ENCODE results near the gene FOXN3.

FOXN3 gene

DNA sequence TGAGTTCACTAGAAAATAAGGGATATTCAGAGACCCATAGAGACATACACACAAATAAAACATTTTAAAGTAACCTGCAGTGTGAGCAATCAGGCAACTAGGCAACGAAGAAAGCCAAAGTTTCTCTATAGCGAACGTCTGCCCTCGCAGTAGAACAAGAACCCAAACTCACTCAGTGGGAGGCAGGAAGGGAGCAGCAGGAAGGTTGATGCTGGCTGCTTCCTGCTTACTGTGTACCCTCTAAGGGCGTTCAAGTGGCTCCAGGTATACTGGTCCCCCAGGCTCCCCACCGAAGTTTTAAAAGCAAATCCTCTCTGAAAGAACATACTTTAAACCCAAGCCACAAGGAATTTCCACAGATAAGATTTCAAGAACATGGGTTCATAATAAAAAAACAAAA, 249.3 kb downstream of the FOXN3 start:
- TF ChIP-seq, protein P1, sequence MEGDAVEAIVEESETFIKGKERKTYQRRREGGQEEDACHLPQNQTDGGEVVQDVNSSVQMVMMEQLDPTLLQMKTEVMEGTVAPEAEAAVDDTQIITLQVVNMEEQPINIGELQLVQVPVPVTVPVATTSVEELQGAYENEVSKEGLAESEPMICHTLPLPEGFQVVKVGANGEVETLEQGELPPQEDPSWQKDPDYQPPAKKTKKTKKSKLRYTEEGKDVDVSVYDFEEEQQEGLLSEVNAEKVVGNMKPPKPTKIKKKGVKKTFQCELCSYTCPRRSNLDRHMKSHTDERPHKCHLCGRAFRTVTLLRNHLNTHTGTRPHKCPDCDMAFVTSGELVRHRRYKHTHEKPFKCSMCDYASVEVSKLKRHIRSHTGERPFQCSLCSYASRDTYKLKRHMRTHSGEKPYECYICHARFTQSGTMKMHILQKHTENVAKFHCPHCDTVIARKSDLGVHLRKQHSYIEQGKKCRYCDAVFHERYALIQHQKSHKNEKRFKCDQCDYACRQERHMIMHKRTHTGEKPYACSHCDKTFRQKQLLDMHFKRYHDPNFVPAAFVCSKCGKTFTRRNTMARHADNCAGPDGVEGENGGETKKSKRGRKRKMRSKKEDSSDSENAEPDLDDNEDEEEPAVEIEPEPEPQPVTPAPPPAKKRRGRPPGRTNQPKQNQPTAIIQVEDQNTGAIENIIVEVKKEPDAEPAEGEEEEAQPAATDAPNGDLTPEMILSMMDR (conservative IDR thresholded peaks at IDR 0.05; ENCODE audit: low read depth): no peak
- no peak for DNase-seq (ENCODE audit: low spot score)
- CTCF ChIA-PET: no interaction called here
- no peak overlapping the region for H3K27ac ChIP-seq
- POLR2A ChIA-PET (ENCODE audit: low non-redundant PET): no interaction called here

DNA sequence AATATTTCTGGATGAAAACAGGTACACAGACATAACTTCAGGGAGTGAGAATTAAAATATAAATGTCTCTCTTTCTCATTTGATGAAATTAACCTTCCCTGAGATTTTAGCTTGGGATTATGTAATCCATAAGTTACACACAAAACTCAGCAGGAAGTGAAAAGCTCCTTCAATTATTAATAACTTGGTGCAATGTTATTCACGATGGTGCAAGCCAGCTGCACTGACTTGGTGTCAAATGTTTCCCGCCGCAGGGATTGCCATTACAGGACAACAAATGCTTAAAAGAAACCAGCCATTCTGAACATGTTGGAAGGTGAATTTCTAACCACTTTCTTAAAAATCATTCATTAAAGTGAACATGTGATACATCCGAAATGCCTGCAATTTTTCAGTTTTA, 250.4 kb downstream of the FOXN3 start:
- POLR2A ChIA-PET (ENCODE audit: low non-redundant PET): no interaction called here
- TF ChIP-seq, protein P1 (conservative IDR thresholded peaks at IDR 0.05; ENCODE audit: low read depth): no peak
- DNase-seq (ENCODE audit: low spot score): no peak
- CTCF ChIA-PET: interaction anchor here (0.6 to 0.9 kb wide), 3 partner anchors 10 to 254 kb away, joined by 3 read pairs; no protein-coding TSS in a partner anchor
- no peak overlapping the region for H3K27ac ChIP-seq

DNA sequence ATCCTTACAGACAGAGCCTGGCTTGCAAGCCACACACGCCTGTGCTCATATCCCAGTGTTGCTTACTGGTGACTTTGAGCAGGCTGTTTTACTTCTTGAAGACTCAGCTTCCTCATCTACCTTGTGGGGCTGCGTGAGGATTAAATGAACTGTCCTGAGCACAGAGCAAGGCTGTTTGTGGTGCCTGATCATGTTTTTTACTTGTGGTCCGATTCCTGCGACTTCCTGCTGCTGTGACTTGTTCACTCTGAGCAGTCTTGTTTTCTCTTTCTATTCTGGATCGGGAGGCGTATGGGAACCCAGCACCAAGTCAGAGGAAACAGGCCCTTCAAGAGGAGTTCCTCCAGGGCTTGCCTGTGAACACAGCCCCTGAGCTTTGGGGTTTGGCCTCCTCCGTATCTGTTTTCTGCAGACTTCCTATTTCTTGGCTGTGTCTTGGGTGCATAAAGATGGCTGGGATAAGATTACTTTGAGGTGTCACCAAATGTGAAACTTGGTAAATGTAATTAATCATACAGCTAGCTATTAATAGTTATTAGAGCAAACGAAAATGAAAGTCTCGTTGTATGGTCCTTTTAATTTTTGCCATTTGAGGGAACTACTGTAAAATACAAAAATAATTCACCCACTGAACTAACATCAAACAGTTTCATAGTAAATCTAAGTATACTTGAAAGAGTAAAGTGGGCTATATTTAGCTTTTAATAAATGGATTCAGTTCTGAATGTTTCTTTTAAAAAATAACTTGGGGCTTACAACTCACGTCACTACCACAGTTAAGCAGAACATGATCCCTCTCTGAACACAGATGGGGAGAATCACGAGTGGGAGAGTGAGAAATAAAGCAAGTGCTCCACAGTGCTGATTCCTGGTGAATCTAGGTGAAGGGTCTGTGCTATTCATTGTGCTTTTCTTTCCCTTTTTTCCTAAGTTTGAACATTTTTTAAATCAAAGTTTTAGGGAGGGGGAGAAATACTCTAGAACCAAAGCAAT, 251.5 kb downstream of the FOXN3 start:
- no peak overlapping the region for H3K27ac ChIP-seq
- DNase-seq (ENCODE audit: low spot score): no peak
- ChIA-PET CTCF (interaction anchor here (0.6 to 0.9 kb wide), 3 partner anchors 11 to 255 kb away, joined by 3 read pairs; no protein-coding TSS in a partner anchor), POLR2A (ENCODE audit: low non-redundant PET) (no interaction called here)
- TF ChIP-seq, protein P1 (conservative IDR thresholded peaks at IDR 0.05; ENCODE audit: low read depth): no peak

DNA sequence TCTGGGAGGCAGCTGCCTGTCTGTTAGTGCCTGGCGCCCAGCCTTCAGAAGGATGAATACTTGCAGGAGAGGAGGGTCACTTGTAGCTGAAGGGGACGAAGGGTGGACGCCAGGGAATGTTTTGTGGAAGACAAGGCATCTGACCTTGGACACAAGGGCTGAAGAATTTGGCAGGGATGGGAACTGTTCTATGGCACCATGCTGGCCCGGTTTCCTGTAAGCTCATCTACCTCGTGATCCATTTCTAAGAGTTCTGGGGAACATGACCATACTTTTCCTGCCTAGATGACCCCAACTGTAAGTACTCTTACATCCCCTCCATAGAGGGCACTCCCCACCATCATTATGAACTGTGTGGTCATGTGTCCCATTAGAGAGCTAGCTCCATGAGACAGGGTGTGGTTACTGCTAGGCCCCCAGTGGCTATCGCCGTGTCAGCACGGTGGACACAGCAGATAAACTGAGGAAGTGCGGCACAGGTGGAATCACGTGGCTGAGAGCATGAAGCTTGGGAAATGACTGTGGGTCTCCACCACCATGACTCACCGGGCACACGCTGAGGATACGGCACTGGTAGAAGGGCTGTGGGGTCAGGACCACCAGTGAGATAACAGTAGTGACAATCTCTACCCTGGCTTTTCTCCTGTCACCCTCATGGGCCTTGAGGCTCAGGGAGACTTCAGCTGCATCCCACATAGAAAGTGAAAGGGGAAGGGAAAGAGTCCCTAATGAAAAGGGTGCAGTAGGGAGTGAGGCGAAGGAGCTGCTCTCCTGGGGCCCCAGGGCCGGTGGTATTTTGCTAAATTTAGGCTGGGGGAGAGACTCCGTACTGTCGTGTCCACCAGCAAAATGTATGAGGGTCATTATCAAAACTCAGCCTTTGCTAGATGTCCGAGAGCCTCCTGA, 252.6 kb downstream of the FOXN3 start:
- ChIA-PET CTCF (no interaction called here), POLR2A (ENCODE audit: low non-redundant PET) (no interaction called here)
- TF ChIP-seq, protein P1 (conservative IDR thresholded peaks at IDR 0.05; ENCODE audit: low read depth): no peak
- H3K27ac ChIP-seq: no peak overlapping the region
- no peak for DNase-seq (ENCODE audit: low spot score)

DNA sequence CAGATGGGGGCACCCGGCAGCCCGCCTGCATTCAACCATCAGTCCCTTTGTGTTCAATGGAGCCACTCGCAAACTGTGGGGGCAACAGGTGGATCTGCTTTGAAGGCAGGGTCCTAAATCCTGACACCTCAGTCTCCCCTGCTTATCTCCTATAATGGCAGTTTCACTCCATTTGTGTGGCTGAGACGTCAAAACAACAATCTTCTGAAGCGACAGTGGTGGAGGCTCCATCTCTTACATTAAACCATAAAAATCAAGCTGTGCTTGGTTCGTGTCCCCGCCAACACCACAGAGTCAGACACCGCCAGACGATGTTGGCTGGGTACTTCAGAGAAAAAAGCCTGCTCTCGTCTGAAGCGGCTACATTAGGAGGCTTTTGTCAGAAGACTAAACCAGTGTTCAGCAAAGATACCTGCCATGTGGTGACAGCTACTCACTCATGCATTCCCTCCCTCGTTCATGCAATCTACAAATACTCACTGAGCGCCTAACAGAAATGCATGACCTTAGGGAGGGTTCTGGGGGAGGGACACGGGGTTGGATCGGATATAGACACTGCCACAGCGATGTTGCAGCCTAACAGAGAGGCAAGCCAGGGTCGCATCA, 253.9 kb downstream of the FOXN3 start:
- H3K27ac ChIP-seq: no peak overlapping the region
- TF ChIP-seq, protein P1 (conservative IDR thresholded peaks at IDR 0.05; ENCODE audit: low read depth): no peak
- CTCF ChIA-PET: no interaction called here
- DNase-seq (ENCODE audit: low spot score): no peak
- POLR2A ChIA-PET (ENCODE audit: low non-redundant PET): no interaction called here

DNA sequence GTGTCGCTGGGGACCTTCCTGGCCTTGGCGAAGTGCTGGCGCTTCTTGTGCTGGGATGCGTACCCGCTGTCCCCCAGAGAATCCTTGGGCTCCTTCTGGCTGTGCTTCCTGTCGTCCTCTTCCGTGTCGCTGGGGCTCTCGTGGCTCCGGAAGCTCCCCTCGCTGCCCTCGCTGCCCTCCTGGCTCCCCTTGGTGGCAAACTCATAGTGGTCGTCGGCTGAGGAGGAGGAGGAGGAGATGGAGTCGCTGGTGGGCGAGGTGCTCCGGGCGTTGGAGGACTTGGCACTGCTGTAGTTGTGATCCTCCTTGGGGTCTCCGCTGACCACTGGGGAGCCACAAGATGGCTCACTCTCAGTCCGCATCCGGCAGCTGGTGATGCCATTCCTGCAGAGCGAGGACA, 254.4 kb downstream of the FOXN3 start:
- POLR2A ChIA-PET (ENCODE audit: low non-redundant PET): no interaction called here
- no peak overlapping the region for H3K27ac ChIP-seq
- TF ChIP-seq, protein P1 (conservative IDR thresholded peaks at IDR 0.05; ENCODE audit: low read depth): no peak
- DNase-seq (ENCODE audit: low spot score): no peak
- CTCF ChIA-PET: no interaction called here
